ENCODE results near the gene AKR1D1.

- TF ChIP-seq, protein P1, sequence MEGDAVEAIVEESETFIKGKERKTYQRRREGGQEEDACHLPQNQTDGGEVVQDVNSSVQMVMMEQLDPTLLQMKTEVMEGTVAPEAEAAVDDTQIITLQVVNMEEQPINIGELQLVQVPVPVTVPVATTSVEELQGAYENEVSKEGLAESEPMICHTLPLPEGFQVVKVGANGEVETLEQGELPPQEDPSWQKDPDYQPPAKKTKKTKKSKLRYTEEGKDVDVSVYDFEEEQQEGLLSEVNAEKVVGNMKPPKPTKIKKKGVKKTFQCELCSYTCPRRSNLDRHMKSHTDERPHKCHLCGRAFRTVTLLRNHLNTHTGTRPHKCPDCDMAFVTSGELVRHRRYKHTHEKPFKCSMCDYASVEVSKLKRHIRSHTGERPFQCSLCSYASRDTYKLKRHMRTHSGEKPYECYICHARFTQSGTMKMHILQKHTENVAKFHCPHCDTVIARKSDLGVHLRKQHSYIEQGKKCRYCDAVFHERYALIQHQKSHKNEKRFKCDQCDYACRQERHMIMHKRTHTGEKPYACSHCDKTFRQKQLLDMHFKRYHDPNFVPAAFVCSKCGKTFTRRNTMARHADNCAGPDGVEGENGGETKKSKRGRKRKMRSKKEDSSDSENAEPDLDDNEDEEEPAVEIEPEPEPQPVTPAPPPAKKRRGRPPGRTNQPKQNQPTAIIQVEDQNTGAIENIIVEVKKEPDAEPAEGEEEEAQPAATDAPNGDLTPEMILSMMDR (IDR thresholded peaks at IDR 0.05), result no peak
- TF ChIP-seq POLR2AphosphoS5 (IDR thresholded peaks at IDR 0.05; ENCODE audit: low read depth, low read length) (no peak), REST (IDR thresholded peaks at IDR 0.05; ENCODE audit: insufficient read depth in 1 of 2, low read depth in 2 of 2, low read length in 1 of 2) (no peak), SIN3A (IDR thresholded peaks at IDR 0.05; ENCODE audit: borderline replicate concordance, insufficient read depth, low read depth, low read length) (no peak)
These were observed 46.3 kb upstream of the AKR1D1 start for GRCh38 chr7:138029941-138030340.
